ENCODE data around the gene SERPINC1.
"Not testable (repeated sequence)": the region's sequence is repeated elsewhere in the genome, so short reads cannot be mapped to it uniquely, and the experiment has no call there.

The SERPINC1 gene

DNA sequence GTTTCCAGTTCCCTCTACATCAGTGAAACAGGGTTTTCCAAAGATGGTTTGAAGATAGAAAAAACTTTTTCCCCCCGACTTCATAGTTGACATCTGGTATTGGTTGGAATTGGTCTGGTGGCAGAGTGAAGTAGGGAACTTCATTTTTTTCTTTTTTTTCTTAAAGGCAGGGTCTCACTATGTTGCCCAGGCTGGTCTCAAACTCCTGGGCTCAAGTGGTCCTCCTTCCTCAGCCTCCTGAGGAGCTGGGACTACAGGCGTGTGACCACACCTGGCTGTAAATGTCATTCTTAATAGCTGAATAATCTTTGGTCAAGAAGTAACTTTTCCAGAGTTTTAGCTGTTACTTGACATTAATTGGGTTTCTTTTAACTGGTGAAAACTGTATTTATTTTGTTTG, 27.2 kb downstream of the SERPINC1 start:
- DNase-seq = no peak

DNA sequence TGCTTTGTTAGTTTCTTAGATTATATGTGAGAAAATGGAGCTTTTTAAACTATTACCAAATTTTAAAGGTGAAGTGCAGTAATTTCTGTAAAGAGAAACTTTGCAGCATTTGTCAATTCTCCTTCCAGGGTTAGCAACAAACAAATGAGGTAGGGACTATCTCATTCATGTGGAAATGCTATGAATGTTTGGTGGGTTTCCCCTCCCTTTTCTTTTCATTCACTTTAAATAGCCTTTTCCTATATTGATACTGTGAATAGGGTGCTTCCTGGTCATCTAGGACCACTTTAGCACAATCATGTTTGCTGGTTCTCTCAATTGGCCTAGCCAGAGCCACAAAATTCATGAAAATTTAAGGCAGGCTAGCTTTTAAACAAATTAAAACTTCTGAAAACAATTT, 28.4 kb downstream of the SERPINC1 start:
- no peak for DNase-seq

DNA sequence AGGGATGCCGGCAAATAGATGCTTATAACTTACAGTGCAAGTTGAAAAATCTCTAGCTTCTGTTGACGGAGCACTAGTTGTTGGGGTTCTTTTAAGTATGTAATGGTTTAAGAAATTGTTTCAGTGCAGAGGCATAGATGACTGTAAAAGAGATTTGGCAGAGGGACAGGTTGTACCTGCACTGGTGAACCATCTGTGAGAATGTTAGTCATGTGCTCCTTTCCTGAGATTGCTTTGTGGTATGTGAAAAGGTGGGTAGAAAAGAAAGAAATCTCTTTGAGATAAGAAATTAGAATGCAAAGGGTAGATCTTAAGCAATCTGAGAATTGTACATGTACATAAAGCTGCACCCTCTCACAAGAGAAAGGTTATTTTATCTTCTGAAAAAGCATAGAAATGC, 29.5 kb downstream of the SERPINC1 start:
- DNase-seq = no peak

DNA sequence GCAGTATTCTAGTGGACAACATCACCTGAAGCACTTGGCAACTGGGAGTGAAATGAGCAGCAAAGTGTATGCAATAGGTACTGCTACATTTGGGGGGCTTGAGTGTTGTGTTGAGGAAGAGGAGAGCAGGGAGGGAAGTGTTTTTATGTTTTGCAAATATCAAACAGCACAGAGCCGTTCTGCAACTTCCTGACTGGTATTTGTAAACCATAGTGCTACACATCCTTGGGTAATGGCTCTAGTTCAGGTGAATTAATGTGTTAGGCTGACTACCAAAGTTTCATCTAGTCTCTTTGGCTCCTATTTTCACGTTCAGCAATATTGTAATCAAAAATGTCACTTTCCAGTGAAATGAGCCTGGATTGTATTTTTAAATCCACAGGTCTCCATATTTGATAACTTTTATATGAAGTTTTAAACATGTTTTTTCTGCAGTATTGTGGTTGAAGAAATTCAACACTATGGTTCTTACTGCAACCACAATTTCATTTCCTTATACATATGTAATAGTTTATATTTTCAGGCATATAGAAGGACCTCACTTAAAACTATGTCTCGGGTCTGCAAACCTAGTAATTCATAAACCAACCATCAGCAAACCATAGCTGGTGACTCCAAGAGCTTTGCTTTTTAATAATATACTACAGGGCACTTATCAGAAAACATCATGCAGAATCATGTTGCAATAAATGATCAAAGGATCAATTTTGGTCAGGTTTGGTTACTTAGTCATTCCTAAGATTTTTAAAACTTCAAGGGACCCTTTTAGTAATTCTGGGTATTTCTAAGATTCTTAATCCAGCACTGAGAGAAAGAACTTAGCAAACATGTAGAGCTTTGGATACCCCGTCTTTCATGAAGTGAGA, 30.1 kb downstream of the SERPINC1 start:
- DNase-seq = no peak

DNA sequence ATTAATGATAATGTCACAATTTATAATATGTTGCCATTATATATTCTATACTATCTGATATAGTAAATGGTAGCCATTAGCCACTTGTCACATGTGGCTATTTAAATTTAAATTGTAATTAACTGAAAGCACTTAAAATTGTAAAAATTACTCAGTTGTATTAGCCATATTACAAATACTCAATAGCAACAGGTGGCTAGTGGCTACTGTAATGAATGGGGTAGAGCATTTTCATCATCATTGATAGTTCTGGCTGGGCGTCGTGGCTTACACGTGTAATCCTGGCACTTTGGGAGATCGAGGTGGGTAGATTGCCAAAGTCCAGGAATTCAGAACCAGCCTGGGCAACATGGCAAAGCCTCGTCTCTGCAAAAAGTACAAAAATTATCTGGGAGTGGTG, 32.4 kb downstream of the SERPINC1 start:
- no peak for DNase-seq

DNA sequence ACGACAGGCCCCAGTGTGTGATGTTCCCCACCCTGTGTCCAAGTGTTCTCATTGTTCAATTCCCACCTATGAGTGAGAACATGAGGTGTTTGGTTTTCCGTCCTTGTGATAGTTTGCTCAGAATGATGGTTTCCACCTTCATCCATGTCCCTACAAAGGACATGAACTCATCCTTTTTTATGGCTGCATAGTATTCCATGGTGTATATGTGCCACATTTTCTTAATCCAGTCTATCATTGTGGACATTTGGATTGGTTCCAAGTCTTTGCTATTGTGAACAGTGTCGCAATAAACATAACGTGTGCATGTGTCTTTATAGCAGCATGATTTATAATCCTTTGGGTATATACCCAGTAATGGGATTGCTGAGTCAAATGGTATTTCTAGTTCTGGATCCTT, 36.0 kb downstream of the SERPINC1 start:
- not testable (repeated sequence) for DNase-seq

DNA sequence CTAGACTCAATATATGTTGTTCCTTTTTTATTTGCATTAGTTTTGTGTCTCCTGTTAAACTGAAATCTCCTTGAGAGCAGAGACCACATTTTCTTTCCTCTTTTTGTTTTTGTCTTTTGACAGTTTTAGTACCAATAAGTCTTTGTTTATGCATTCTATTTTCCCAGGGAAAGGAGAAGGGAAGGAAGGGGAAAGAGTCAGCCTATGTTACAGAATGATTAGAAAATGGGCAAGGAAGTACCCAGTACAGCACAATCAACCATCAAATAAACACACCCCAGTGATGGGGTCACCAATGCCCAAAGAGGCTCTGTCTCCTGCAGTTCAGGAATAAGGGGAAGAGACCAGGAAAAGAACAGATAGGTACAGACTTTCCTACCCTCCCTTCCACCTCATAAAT, 38.9 kb downstream of the SERPINC1 start:
- DNase-seq = no peak

DNA sequence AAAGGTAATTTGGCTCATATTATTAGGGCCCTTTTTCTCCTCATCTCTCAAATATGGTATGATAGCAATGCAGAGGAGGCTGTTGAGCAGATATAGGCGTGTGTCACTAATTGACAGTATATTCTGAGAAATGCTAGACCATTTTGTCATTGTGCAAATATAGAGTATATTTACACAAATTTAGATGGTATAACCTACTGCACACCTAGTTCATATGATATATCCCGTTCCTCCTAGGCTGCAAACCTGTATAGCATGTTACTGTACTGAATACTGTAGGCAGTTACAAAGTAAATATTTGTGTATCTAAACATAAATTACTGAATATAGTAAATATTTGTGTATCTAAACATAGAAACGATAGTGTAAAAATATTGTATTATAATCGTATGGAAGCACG, 40.4 kb downstream of the SERPINC1 start:
- DNase-seq = no peak

DNA sequence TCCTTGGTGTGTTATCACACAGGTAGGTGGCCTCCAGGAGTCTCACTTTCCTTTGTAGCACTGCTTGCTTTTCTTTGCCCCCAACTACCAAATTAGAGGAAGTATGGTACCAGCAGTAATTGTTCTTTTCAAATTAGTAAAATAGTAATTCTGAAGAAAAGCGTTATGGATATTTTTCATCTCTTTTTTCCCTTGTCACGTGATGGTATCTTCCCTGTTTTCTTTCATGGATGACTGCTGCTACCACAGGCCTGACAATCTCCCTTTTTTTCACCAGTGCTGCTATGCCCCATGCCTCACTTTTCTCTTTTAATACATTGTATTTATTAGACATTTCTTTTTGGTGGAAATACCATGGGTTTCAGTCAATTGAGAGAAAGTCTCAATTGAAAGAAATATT, 45.6 kb downstream of the SERPINC1 start:
- no peak for DNase-seq

DNA sequence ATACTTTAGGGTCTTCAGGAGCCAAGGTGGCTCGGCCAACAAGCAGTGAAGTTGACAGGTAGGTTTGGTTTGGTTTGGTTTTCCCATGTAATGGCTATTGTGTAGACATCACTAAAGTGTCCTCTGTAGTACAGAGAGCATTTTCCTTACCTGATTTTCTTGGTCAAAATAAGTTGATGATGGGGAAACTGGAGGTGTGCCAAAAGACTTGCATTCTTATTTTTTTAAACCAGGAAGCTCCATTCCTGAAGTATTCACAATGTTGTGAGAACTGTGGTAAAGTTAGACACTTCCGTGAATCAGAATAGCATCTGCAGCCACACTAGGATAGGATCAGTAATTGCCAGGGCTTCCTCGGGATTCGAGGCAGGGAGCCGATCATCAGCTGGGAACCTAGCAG, 46.0 kb downstream of the SERPINC1 start:
- DNase-seq = no peak

DNA sequence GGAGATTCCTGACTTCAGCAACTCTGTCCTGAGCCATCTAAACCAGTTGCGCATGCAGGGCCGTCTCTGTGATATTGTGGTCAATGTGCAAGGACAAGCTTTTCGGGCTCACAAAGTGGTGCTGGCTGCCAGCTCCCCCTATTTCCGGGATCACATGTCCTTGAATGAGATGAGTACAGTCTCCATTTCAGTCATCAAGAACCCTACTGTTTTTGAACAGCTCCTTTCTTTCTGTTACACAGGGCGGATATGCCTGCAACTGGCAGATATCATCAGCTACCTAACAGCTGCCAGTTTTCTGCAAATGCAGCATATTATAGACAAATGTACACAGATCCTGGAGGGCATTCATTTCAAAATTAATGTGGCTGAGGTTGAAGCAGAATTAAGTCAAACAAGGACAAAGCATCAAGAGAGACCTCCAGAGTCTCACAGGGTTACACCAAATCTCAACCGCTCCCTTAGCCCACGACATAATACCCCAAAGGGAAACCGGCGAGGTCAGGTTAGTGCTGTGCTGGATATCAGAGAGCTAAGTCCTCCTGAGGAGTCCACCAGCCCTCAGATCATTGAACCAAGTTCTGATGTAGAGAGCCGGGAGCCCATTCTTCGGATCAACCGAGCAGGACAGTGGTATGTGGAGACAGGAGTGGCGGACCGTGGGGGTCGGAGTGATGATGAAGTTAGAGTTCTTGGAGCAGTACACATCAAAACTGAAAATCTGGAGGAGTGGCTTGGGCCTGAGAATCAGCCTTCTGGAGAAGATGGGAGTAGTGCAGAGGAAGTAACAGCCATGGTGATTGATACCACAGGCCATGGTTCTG, 46.7 kb downstream of the SERPINC1 start:
- DNase-seq = peak; percentile 0

DNA sequence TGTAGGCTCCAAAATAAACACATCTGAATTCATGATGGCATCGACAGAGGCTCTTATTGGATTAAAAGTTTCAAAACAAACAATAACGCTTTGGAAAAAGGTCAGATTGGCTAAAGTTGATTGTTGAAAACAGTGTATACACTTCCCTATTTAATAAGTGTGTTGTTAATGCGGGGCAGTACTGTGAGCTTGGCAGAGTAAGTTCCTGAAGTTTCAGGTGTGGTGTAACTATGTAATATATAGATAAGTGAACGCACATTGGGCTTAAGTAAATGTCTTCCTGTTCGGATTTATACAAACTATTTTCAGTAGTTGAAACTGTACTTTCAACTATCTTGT, 48.1 kb downstream of the SERPINC1 start:
- DNase-seq = no peak

DNA sequence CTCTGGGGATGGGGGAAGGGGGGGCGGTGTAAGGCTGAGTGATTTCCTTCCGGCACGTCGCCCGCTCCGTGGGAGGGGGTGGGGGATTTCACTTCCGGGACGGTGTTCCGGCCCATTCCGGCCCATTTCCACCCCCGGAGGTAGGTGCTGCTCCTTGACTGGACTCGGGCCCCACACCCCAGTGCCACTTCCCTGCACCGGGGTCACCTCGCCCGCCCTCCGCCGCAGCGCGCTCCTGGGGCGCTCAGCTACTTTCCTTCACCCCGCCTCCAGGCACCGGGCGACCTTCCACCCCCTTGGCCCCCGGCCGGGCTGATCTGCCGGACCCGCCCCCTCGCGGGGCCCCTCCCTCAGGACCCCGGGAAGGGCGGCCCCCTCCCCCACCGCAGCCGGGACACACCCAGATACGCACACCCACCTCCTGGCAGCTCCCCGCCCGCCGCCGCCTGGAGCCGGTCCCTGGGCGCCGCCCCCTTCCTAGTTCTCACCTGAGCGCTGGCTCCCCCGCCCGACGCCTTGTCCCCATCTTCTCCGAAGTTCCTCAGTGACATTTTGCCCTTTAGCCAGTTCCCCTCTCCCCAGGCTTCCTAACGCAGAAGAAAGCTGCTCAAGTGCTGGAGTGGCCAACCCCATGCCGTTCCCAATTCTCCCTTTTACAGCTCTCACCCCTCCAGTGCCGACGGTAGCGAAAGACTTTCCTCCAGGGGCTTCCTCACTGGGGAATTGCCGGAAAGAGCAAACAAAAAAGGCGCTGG, 48.7 kb downstream of the SERPINC1 start, which contains the start of gene ZBTB37:
ZBTB37 (plus strand) TSS at position 115 of the 755 bp plus-strand sequence. CDS start 1,846 bp downstream, outside the sequence.
- peak; percentile 25 for DNase-seq

DNA sequence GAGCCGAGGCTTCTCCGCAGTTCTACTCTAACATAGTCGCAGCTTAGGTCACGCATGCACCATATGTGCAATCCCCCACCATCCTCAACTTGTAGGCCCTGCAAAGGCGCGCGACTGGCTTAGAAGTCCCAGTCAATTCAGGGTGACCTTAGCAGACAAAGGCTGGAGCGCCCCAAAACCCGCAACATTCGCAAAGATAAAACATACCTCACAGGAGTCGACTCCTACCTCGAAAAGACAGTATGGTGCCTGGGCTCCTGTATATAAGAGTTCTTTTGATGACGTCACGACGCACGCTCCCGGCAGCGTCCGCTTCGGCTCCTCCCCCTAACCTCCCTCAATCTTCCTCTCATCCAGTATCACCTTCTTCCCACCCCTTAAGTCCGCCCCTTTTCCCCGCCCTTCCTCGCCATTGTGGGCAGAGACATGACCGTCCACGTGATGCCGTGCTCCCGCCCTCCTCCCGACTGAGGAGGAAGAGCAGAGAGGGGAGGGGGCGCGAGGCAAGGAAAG, 49.3 kb downstream of the SERPINC1 start, which contains the start of gene GAS5:
GAS5 (minus strand) TSS at position 237 of the 513 bp plus-strand sequence.
- peak; percentile 92 for DNase-seq

DNA sequence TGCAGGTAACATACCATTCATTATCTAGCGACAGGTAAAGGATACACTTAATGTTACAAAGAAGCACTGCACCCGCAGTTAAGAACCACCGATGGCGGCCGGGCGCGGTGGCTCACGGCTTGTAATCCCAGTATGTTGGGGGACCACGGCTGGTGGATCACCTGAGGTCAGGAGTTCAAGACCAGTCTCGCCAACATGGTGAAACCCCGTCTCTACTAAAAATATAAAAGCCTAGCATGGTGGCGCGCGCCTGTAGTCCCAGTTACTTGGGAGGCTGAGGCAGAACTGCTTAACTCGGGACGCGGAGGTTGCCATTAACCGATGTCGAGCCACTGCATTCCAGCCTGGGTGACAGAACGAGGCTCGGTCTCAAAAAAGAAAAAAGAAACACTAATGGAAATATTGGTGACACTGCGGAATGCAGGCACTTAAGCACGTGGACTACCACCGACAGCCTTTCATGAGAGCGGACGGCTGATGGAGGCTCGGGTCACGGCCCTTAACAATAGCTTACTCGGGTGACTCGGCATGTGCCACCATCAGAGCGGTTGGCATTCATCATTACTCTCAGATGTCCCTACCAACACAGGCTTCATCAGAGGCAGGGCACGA, 49.9 kb downstream of the SERPINC1 start:
- DNase-seq = no peak

DNA sequence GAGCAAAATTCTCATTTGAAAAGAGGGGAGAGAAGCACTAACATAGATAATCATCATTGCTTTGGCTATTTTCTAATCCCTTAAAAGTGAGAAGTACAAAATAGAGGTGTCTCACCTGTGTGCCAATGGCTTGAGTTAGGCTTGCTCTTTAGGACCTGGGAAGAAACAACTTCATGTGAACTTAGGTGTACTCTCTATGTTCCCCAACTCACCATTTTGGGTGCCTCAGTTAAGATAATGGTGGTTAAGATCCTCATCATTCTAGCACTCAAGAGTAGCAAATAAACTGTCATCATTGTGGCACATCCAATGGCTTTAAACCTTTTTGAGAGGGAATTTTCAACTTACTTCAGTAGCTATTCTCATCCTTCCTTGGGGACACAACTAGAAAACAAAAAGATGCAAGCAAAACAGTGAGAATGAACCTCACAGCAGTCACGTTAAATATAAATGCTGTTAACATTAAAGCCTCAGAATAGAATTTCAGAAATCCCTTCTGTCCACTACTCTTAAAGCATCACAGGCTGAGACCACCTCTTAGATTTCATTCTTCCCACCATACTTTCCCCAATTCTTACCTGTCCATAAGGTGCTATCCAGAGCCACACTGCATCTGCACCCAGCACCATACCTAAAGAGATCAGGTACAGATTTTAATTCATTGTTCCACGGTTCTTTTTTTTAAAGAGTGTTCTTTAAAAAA, 50.6 kb downstream of the SERPINC1 start:
- no peak for DNase-seq

DNA sequence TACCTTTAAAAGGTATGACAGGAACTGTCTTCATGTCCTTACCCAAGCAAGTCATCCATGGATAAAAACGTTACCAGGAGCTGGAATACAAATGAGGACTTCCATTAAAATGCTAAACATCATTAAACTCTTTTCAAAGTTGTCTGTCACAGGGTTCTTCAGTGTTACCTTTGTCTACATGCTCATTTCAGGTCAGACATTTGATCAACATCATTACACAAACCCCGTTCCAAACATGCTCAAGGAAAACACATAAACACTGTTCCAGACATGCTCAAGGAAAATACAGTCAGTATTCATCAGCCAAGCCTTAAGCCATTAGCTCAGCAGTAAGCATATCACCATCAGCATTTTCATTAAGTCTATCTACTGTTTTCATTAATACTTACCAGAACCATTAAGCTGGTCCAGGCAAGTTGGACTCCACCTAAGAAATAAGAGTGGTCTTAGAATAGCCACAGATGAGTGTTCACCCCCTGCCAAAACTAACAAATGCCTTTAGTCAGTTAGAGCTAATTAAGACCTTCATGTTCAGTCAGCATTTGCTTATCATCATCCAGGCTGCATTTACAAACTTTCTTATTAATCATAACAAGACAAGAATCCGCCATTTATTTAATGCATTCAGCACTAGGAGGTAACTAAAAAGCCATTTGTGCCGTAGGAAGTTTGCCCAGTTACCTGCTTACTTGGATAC, 51.5 kb downstream of the SERPINC1 start:
- DNase-seq = no peak

DNA sequence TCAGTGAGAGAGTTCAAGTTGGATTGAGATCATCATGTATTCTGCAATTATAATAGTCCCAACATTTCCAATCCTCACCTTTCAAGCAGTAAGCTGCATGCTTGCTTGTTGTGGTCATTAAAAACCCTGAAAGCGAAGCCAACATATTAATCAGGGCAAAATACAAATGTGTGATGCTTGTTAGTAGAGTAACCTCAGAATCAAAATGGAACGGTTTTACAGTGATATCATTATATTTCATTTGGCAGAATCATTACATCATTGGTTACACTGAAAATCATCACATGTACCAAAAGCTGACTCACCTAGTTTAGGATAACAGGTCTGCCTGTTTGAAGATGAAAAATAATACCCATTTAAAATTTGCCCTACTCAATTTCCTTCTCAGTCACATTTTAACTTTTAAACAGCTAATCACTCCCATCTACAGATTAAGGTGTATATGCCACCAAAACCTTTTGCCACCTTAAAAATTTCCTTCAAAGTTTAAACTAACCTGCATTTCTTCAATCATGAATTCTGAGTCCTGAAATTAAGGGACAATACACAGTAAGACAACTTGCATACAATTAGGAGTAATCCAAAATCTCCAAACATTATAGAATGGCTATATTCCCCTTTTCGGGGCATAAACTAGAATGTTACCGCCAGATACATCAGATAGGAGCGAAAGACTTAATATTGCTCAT, 52.8 kb downstream of the SERPINC1 start:
- no peak for DNase-seq

DNA sequence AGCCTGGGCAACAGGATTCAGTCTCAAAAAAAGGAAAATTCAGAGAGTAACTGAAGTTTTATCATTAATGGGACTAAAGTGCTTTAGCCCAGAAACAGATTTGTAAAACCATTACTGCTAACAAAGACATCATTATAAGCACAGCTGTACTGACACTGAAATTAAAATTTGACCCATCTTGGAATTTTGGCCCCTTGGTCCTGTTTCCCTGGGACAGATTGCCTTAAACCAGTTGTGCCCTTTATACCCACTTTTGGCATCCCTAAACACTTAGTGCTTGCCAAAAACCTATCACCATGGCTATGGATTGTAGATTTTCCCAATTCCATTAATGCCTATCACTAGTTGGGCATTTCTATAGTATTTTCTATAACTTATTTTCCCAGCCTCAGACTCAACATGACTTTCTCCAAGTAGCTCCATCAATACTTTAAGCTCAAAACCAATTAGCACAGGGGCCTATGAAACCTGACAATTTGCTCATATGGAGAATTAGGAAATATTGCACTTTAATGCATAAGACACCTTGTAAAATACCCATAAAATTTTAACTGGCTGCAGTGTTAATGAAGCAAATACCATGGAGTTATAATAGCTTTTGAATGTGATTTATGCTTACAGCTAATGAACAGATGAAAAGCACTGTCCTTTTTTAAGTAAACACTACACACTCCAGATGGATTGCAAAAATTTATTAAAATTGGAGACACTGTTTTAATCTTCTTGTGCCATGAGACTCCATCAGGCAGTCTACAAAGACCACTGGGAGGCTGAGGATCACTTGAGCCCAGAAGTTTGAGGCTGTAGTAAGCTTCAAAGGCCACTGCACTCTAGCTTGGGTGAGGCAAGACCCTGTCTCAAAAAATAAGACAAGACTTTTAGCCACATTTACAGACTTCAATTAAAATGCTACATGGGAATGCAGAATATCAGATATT, 53.6 kb downstream of the SERPINC1 start:
- no peak for DNase-seq

All from NCI-H2029 treated with DMSO at 0.1 percent for 48 hours (cell line).